H1 (cell line): Measurements from ENCODE around the gene AP2A1. TPM values are rescaled to one million over a fixed set of nuclear protein-coding genes. Genes with fewer than 3 reads are reported as not detected.

Experiments used
- CTCF ChIA-PET: fragments of 300-600 bp; sonication (Branson Sonifier 250); formaldehyde crosslinking; loops from one replicate; lab custom pipeline; 2021; ENCODE audit not compliant: partially characterized antibody; lab: Charles Lee
- POLR2A ChIA-PET: fragments of 300-600 bp; sonication (Branson Sonifier 250); formaldehyde crosslinking; loops from one replicate; lab custom pipeline; 2021; ENCODE audit warnings: inconsistent platforms; ENCODE audit not compliant: partially characterized antibody; lab: Charles Lee
- DNase-seq, 2 experiments: peaks; one replicate each; pipeline versions ENCODE4 v3.0.0 to v3.0.0-alpha.2; 2010 to 2022; ENCODE audit warnings: low spot score in 2 of 2, low read depth in 1 of 2, mixed read lengths in 1 of 2
- FAIRE-seq: peaks from 2 replicates; lab custom pipeline; 2011; peaks lifted over from hg19 to GRCh38; lab: Jason Lieb, UNC
- H2AFZ ChIP-seq: 2 replicates; pipeline ENCODE4 v1.8.1; 2012; ENCODE audit warnings: low read length, inconsistent platforms
- H2AK5ac ChIP-seq: 2 replicates; pipeline ENCODE4 v1.6.1; 2013; ENCODE audit warnings: low read depth, low read length
- H2BK120ac ChIP-seq: replicated peaks from 2 replicates; pipeline ENCODE3; 2013; ENCODE audit warnings: low read depth, low read length, inconsistent platforms
- H2BK12ac ChIP-seq: 2 replicates; pipeline ENCODE4 v1.6.1; 2013; ENCODE audit warnings: low read depth, low read length
- H2BK15ac ChIP-seq: 2 replicates; pipeline ENCODE4 v1.6.1; 2013; ENCODE audit warnings: low read length
- H2BK20ac ChIP-seq: 2 replicates; pipeline ENCODE4 v1.6.1; 2013; ENCODE audit warnings: low read length
- H2BK5ac ChIP-seq: 2 replicates; pipeline ENCODE4 v1.6.1; 2013; ENCODE audit warnings: low read depth, low read length
- H3K14ac ChIP-seq: 2 replicates; pipeline ENCODE4 v1.6.1; 2013; ENCODE audit warnings: inconsistent platforms; ENCODE audit not compliant: insufficient read length
- H3K18ac ChIP-seq: 2 replicates; pipeline ENCODE4 v1.6.1; 2013; ENCODE audit warnings: low read length; ENCODE audit errors: extremely low read depth
- H3K23ac ChIP-seq: 2 replicates; pipeline ENCODE4 v1.6.1; 2013; ENCODE audit warnings: inconsistent platforms; ENCODE audit not compliant: insufficient read length
- H3K23me2 ChIP-seq: 2 replicates; pipeline ENCODE4 v1.6.1; 2013; ENCODE audit warnings: low read depth, low read length
- H3K27ac ChIP-seq: 2 replicates; pipeline ENCODE4 v1.6.1; 2011; ENCODE audit warnings: low read depth, low read length, inconsistent platforms
- H3K27me3 ChIP-seq, 4 experiments: replicated peaks in 1 of 4; 1 replicate in 1 of 4; 2 replicates in 3 of 4; pipeline versions ENCODE4 v1.6.1 to v1.8.1; 2011 to 2013; ENCODE audit warnings: low read length in 3 of 4, mild to moderate bottlenecking in 3 of 4, inconsistent platforms in 2 of 4, mixed read lengths in 2 of 4, moderate library complexity in 1 of 4; ENCODE audit not compliant: control insufficient read depth in 3 of 4, insufficient read depth in 3 of 4; ENCODE audit errors: extremely low read depth in 1 of 4
- H3K36me3 ChIP-seq, 4 experiments: 2 replicates each; pipeline versions ENCODE4 v1.6.1 to v1.8.1; 2011 to 2013; ENCODE audit warnings: mild to moderate bottlenecking in 4 of 4, low read length in 3 of 4, moderate library complexity in 2 of 4, control low read depth in 1 of 4, inconsistent platforms in 1 of 4; ENCODE audit not compliant: insufficient read depth in 4 of 4, control insufficient read depth in 2 of 4
- H3K4ac ChIP-seq: replicated peaks from 2 replicates; pipeline ENCODE3; 2013; ENCODE audit warnings: low read length, low read depth, mixed read lengths, inconsistent platforms; ENCODE audit not compliant: insufficient read length
- H3K4me1 ChIP-seq, 4 experiments: replicated peaks in 1 of 4; 1 replicate in 1 of 4; 2 replicates in 3 of 4; pipeline versions ENCODE4 v1.6.1 to v1.8.1; 2011 to 2013; ENCODE audit warnings: low read length in 3 of 4, inconsistent platforms in 2 of 4, mixed read lengths in 1 of 4; ENCODE audit not compliant: insufficient read depth in 4 of 4, control insufficient read depth in 3 of 4
- H3K4me2 ChIP-seq, 2 experiments: 2 replicates each; pipeline versions ENCODE4 v1.6.1 to v1.8.1; 2011 to 2013; ENCODE audit warnings: low read depth in 2 of 2, low read length in 2 of 2, control low read depth in 1 of 2, inconsistent platforms in 1 of 2, mild to moderate bottlenecking in 1 of 2; ENCODE audit not compliant: insufficient read depth in 1 of 2
- H3K4me3 ChIP-seq, 4 experiments: fragments of 200-600, 300-600 bp in 1 of 4; sonication (generic), shearing (Covaris generic), sonication (Bioruptor Twin) in 1 of 4; 2 replicates each; pipeline versions ENCODE4 v1.5.1 to v1.8.1; 2011 to 2016; ENCODE audit warnings: low read length in 4 of 4, low read depth in 3 of 4, control low read depth in 2 of 4, inconsistent platforms in 2 of 4, mild to moderate bottlenecking in 2 of 4, mixed read lengths in 1 of 4, moderate library complexity in 1 of 4; ENCODE audit not compliant: insufficient read depth in 2 of 4; ENCODE audit errors: extremely low read depth in 1 of 4
- H3K56ac ChIP-seq: replicated peaks from 2 replicates; pipeline ENCODE3; 2013; ENCODE audit warnings: low read depth, mild to moderate bottlenecking, mixed read lengths, low read length, inconsistent platforms; ENCODE audit not compliant: insufficient read length
- H3K79me1 ChIP-seq: 2 replicates; pipeline ENCODE4 v1.6.1; 2013; ENCODE audit warnings: low read depth, low read length, control low read depth
- H3K79me2 ChIP-seq, 2 experiments: 2 replicates each; pipeline versions ENCODE4 v1.6.1 to v1.8.1; 2012 to 2013; ENCODE audit warnings: low read length in 2 of 2, mild to moderate bottlenecking in 2 of 2, inconsistent platforms in 1 of 2; ENCODE audit not compliant: insufficient read depth in 2 of 2, control insufficient read depth in 1 of 2
- H3K9ac ChIP-seq, 4 experiments: replicated peaks in 1 of 4; 1 replicate in 1 of 4; 2 replicates in 3 of 4; pipeline versions ENCODE4 v1.6.1 to v1.8.1; 2011 to 2013; ENCODE audit warnings: low read depth in 3 of 4, low read length in 3 of 4, control low read depth in 2 of 4, mild to moderate bottlenecking in 2 of 4, moderate library complexity in 2 of 4, inconsistent platforms in 1 of 4; ENCODE audit errors: extremely low read depth in 1 of 4
- H3K9me3 ChIP-seq, 2 experiments: 2 replicates each; pipeline versions ENCODE4 v1.6.1 to v1.8.1; 2012 to 2013; ENCODE audit warnings: mild to moderate bottlenecking in 2 of 2, moderate library complexity in 2 of 2, control low read depth in 1 of 2, inconsistent platforms in 1 of 2, low read depth in 1 of 2, low read length in 1 of 2, mixed read lengths in 1 of 2; ENCODE audit not compliant: insufficient read depth in 2 of 2
- H4K20me1 ChIP-seq, 2 experiments: replicated peaks in 1 of 2; 2 replicates each; pipeline versions ENCODE3 to v1.8.1; 2011 to 2013; ENCODE audit warnings: inconsistent platforms in 2 of 2, low read length in 2 of 2, mild to moderate bottlenecking in 1 of 2; ENCODE audit not compliant: insufficient read depth in 2 of 2, control insufficient read depth in 1 of 2
- H4K5ac ChIP-seq: 2 replicates; pipeline ENCODE4 v1.6.1; 2013; ENCODE audit warnings: low read length, low read depth, mixed read lengths, inconsistent platforms; ENCODE audit not compliant: insufficient read length
- H4K8ac ChIP-seq: 2 replicates; pipeline ENCODE4 v1.8.0; 2013; ENCODE audit warnings: mild to moderate bottlenecking, moderate library complexity, low read length, inconsistent platforms; ENCODE audit not compliant: insufficient read depth; ENCODE audit errors: extremely low read depth
- H4K91ac ChIP-seq: replicated peaks from 2 replicates; pipeline ENCODE3; 2013; ENCODE audit warnings: low read length, mixed read lengths, inconsistent platforms; ENCODE audit not compliant: insufficient read length
- CHD2 ChIP-seq: IDR thresholded peaks from 2 replicates; pipeline ENCODE4 v1.6.1; 2012; ENCODE audit warnings: low read length, improper control_type of control experiment
- FOSL1 ChIP-seq: IDR thresholded peaks from 2 replicates; pipeline ENCODE4 v1.6.1; 2011; ENCODE audit warnings: mild to moderate bottlenecking, low read depth, low read length, moderate library complexity; ENCODE audit not compliant: insufficient read depth
- KDM4A ChIP-seq: IDR thresholded peaks from one replicate; pipeline ENCODE4 v1.7.1; 2012; ENCODE audit warnings: low read depth, mild to moderate bottlenecking, moderate library complexity, low read length, inconsistent platforms; ENCODE audit not compliant: severe bottlenecking
- NANOG ChIP-seq: IDR thresholded peaks from 2 replicates; pipeline ENCODE4 v1.6.1; 2011; ENCODE audit warnings: low read length, low read depth, mild to moderate bottlenecking, inconsistent platforms; ENCODE audit not compliant: insufficient read depth, poor library complexity, severe bottlenecking
- POLR2A ChIP-seq, 2 experiments: IDR thresholded peaks; 1 replicate in 1 of 2; 2 replicates in 1 of 2; pipeline ENCODE4 v1.6.1; 2011; ENCODE audit warnings: low read depth in 2 of 2, low read length in 2 of 2, mild to moderate bottlenecking in 2 of 2; ENCODE audit errors: control extremely low read depth in 1 of 2
- SP4 ChIP-seq: IDR thresholded peaks from 2 replicates; pipeline ENCODE4 v1.6.1; 2012; ENCODE audit warnings: low read length, inconsistent platforms
- TAF1 ChIP-seq: IDR thresholded peaks from 2 replicates; pipeline ENCODE4 v1.6.1; 2011; ENCODE audit warnings: mild to moderate bottlenecking, low read depth, low read length
- WGBS, 2 experiments: shearing (Covaris generic) in 1 of 2; methylation state at CpG; one replicate each; pipeline versions ENCODE4 v1.1.6 to v1.1.7; 2013 to 2015; ENCODE audit warnings: low lambda C conversion rate in 2 of 2, mixed read lengths in 2 of 2, inconsistent platforms in 1 of 2, low coverage in 1 of 2, missing lambda C conversion rate in 1 of 2; ENCODE audit not compliant: insufficient replicate concordance in 2 of 2, insufficient coverage in 1 of 2, insufficient read length in 1 of 2; ENCODE audit errors: extremely low coverage in 1 of 2, missing lambda C conversion rate in 1 of 2; 5-methylcytosine and 5-hydroxymethylcytosine counted together
- polyA plus RNA-seq, 7 experiments: library from polyadenylated mRNA; depleted of rRNA in 3 of 7; stranded (reverse) in 5 of 7; unstranded in 2 of 7; fragments of >200 nt in 5 of 7; fragments of 200-250 nt in 2 of 7; gene quantifications; 1 replicate in 5 of 7; 2 replicates in 1 of 7; 4 replicates in 1 of 7; pipeline versions ENCODE4 v1.2.1 to v1.2.3, GENCODE V29; 2011 to 2013; ENCODE audit warnings: missing spikeins in 2 of 7, mixed read lengths in 2 of 7
- total RNA-seq: library from RNA; stranded (reverse); fragmentation: NEBNext Ultra II Directional; extraction: Animal tissue kit (Norgen Biotek cat#: 25700); gene quantifications from 2 replicates; pipeline ENCODE4 v1.2.1, GENCODE V29; 2021

The AP2A1 gene
- total and polyA plus RNA-seq, 2 of the 8 experiments (the other 6 are each of a cell fraction or from before 2014, with no cell fraction given), result 105 to 106 TPM

DNA sequence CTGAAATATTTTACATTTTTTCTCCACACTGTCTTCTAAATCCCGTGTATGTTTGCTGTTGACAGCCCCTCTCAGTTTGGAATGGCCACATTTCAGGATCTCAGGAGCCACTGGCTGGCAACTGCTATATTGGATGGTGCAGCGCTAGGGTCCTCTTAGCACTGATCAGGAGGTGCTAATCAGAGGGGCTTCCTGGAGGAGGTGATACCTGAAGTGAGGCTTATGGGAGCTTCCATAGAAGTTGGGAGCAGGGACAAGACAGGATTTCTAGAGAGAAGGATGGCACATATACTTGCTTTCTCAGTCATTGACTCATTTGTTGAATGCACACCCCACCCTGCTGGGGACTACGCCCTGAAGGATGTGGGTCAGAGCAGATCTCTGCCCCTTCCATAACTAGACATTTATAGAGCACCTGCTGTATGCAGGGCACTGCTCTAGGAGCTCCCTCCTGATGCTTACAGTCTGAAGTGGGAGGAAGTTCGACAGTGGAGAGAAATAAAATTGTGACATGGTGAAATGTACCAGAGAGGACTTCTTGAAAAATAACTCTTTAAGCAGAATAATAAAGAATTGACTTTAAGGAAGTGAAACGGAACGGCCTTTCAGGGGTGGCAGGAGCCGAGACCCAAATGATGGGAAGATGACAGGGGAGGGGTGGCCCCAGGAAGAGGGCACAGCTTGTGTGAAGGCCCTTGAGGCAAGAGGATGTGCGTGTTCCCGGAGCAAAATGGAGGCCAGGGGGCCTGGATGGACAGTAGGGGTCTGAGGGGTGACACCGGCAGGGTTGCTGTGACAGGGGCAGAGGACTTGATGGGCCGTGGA lies 13.1 kb downstream of the AP2A1 start:
- no peaks in the 10 kb centered on the region for H3K27me3 ChIP-seq
- ChIA-PET POLR2A (interaction anchor here (0.8 to 2.0 kb wide), 2 partner anchors 8 to 14 kb away, joined by 4 to 8 read pairs; no protein-coding TSS in a partner anchor), CTCF (interaction anchor here (1.2 to 2.8 kb wide), 4 partner anchors 19 to 63 kb away, joined by 3 to 14 read pairs (median 5); no protein-coding TSS in a partner anchor)
- TF ChIP-seq NANOG, result no peak
- no peak for TF ChIP-seq TAF1
- no peak for TF ChIP-seq SP4
- no peak for TF ChIP-seq KDM4A
- no peak for TF ChIP-seq POLR2A (IDR thresholded peaks at IDR 0.05; ENCODE audit: control extremely low read depth in 1 of 2, low read depth in 2 of 2, low read length in 2 of 2)
- no peak for TF ChIP-seq CHD2
- TF ChIP-seq FOSL1, result no peak
- no peaks in the 10 kb centered on the region for H3K9me3 ChIP-seq
- H3K79me1 ChIP-seq, result peaks cover 16% of the 10 kb centered on the region
- peaks cover 2 to 11% of the 10 kb centered on the region in 2 experiments for H4K20me1 ChIP-seq
- no peak overlapping the region for H3K18ac ChIP-seq
- H4K91ac ChIP-seq, result no peak overlapping the region
- no peak overlapping the region for H2AK5ac ChIP-seq
- no peak overlapping the region for H3K14ac ChIP-seq
- H3K79me2 ChIP-seq, result no peaks in the 10 kb centered on the region; a peak in 1 of 4 replicates
- no peak overlapping the region for H2BK20ac ChIP-seq
- H3K36me3 ChIP-seq, result peaks cover 0 to 13% (median 7%) of the 10 kb centered on the region in 4 experiments; a peak in 6 of 8 replicates
- H2AFZ ChIP-seq, result no peak overlapping the region
- no peaks in the 10 kb centered on the region; the same call in 1 of the 2 replicates for H3K23me2 ChIP-seq
- no peak overlapping the region for H3K4ac ChIP-seq
- no peak overlapping the region for H3K9ac ChIP-seq
- H3K4me3 ChIP-seq, result no peak overlapping the region
- 0 out of 2 replicates have a peak overlapping the region, but pooled peaks have one; percentile 50 for H2BK12ac ChIP-seq
- FAIRE-seq (no peak), DNase-seq (no peak)
- no peak overlapping the region for H2BK15ac ChIP-seq
- no peak overlapping the region for H2BK5ac ChIP-seq
- H3K27ac ChIP-seq, result no peak overlapping the region
- H4K5ac ChIP-seq, result no peak overlapping the region
- no peak overlapping the region for H3K56ac ChIP-seq
- no peak overlapping the region for H3K4me2 ChIP-seq
- no peaks in the 10 kb centered on the region; a peak in 2 of 7 replicates for H3K4me1 ChIP-seq
- no peak overlapping the region for H3K23ac ChIP-seq
- 91% methylated on average over 11 of the region's 11 CpGs; no CpG with 5 or more reads in 1 of the 2 experiments for WGBS, 2 experiments
- no peak overlapping the region for H4K8ac ChIP-seq
- H2BK120ac ChIP-seq, result no peak overlapping the region
